Measurements from ENCODE around the gene TPD52L2.

TPD52L2 gene

GRCh38 chr20:63881451-63882226, 16.6 kb downstream of the TPD52L2 start:
- no peak for DNase-seq

- no peak for DNase-seq
Observed at GRCh38 chr20:63882257-63883200, 17.5 kb downstream of the TPD52L2 start.

DNA sequence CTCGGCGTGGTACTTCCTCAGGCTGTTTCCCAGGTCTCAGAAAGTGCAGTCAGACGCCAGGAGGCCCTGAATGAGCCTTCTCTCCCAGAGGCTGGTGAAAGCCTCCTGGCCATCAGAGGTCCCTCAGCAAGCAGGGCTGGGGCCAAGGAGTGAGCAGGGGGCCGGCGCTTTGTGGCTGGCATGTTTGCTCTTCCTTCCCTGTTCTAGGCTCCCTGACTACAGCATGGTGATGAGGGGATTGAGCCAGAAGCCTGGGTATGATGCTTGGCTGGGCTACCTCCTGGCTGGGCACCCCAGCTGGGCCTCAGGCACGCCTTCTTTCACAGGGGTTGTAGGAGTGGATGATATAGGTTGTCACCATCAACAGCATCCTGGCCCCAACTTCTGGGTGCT, 18.1 kb downstream of the TPD52L2 start:
- DNase-seq, result no peak

- no peak for DNase-seq
Observed at GRCh38 chr20:63884506-63885263, 19.6 kb downstream of the TPD52L2 start.

GRCh38 chr20:63885264-63886053, 20.4 kb downstream of the TPD52L2 start:
- no peak for DNase-seq

- DNase-seq, result no peak
Observed at GRCh38 chr20:63886054-63886419, 21.0 kb downstream of the TPD52L2 start.

DNA sequence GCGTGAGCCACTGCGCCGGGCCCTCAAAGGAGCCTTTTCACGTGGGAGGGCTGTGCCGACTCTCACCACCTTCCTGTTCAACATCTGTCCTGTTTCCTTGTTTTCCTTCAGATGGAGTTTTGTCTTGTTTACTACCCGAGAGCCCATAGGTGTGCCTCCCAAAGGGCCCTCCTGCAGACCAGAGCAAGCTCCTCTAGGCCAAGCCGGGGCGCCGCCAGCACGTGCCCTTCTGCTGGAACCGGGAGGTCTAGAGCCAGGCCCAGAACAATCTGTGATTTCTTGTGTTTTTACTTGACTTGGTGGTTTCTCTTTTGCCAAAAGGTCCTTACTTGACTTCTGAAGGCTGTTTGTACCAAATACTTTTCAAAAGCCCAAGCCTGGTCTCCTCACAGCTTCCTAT, 21.9 kb downstream of the TPD52L2 start:
- DNase-seq, result no peak

- DNase-seq, result no peak
Observed at GRCh38 chr20:63889241-63890200, 24.5 kb downstream of the TPD52L2 start.

DNA sequence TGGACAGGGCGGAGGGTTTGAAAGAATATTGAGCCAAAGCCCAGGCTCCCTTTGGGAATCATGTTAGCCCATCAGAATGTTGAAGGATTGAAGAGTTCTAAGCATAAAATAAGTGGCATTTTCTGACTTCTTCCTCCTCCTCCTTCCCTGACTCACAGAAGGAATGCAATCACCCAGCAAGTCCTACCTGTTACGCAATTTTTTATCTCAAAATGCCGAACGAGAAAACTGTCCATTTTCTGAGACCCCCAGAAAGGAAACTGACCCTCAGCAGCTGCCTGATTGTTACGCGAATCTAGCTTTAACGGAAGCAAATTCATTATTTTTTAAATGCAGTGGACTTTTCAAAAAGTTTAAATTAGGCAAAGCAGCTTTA, 25.1 kb downstream of the TPD52L2 start:
- DNase-seq, result no peak

DNA sequence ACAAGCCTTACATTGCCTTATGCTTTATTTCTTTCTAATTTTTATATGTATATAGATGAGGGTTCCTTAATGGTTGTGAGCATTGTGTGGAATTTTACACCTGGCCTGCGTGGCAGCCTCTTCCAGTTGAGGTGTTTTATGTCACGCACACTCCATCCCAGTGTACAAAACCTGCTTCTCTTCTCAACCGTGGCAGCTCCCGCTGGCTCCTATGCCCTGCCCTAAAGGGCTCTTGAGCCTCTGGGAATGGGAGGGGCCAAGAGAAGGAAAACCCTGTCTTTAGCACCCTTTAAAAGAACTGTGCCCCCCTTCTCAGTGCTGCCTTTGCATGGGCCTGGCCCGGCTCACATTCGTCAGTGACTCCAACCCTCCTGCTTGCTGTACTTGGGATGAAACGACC, 25.5 kb downstream of the TPD52L2 start:
- no peak for DNase-seq

GRCh38 chr20:63891061-63892002, 26.3 kb downstream of the TPD52L2 start:
- DNase-seq, result no peak

GRCh38 chr20:63892402-63892801, 27.3 kb downstream of the TPD52L2 start:
- DNase-seq, result no peak

GRCh38 chr20:63893999-63894357, 28.9 kb downstream of the TPD52L2 start:
- no peak for DNase-seq

DNA sequence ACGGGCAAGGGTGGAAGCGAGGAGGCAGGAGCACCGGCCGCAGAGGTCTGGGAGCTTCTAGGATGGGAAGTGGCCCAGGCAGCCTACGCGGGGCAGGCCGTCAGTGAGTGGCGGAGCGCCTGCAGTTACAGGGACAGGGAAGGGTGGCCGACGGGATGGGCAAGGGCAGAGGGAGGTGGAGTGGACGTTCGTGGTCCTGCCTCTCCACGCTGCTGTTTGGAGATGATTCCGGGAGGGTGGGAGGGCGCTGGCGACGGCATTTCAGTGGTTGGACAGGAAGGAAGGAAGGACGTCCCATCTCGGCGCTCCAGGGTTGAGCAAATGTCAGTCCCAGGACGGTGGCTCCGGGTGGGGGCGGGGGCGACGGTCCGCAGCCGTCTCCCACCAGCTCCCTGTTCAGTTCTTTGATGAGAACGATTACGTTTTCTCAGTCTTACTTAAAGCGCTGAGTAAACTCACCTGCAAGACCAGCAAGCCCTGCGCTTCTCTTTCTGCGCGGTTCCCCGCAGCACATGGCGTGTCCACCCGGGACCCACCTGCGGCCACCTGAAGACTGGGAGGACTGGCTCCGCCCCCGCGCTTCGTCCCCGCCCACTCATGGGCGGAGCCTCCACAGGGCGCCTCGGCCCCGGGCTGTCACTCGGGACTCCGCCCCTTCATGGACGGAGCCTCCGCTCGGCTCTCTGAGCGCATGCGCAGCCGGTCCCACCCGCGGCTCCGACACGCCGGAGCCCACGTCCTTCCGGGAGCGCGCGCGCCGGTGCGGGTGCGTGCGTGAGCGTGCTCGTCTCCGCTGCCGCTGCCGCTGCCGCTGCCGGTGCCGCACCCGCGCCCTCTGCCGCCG, 29.5 kb downstream of the TPD52L2 start, which contains the start of gene DNAJC5:
Gene DNAJC5, plus strand, starts transcription at position 769 of the 844 bp plus-strand sequence. CDS start 33,220 bp downstream, outside the sequence.
- peak; percentile 80 to 97 (median 92) for DNase-seq

- no peak for DNase-seq
Observed at GRCh38 chr20:63895202-63895951, 30.3 kb downstream of the TPD52L2 start.

GRCh38 chr20:63895952-63896263, 30.8 kb downstream of the TPD52L2 start:
- DNase-seq, result no peak

GRCh38 chr20:63896264-63897105, 31.4 kb downstream of the TPD52L2 start:
- no peak for DNase-seq

Data from activated CD4-positive, CD25-positive, alpha-beta regulatory T cell (primary cell).